Gastrocnemius medialis (tissue), 4 donors: ENCODE results near the gene CDHR3. TPM values are rescaled to one million over a fixed set of nuclear protein-coding genes. Genes with fewer than 3 reads are reported as not detected.

Source experiments
- ATAC-seq, 2 donors: fragments of 150-250 bp; one replicate each; pipeline ENCODE4 v1.9.1; 2016
- DNase-seq, 2 donors: peaks; one replicate each; pipeline ENCODE4 v3.0.0-alpha.2; 2019
- H3K27ac ChIP-seq, 4 donors: fragments of 200-600 bp; sonication (generic); 1 replicate in 1 of 4; 2 replicates in 3 of 4; pipeline ENCODE4 v1.5.1; 2016 to 2018; ENCODE audit warnings: mild to moderate bottlenecking in 2 of 4, moderate library complexity in 1 of 4
- H3K27me3 ChIP-seq, 3 donors: fragments of 200-600 bp; sonication (generic) in 2 of 3; 1 replicate in 1 of 3; 2 replicates in 2 of 3; pipeline versions ENCODE4 v1.5.1 to v1.6.0; 2016 to 2019; ENCODE audit warnings: mild to moderate bottlenecking in 1 of 3, moderate library complexity in 1 of 3
- H3K36me3 ChIP-seq, 2 donors: fragments of 200-600 bp; sonication (generic) in 1 of 2; one replicate each; pipeline ENCODE4 v1.5.1; 2017 to 2018
- H3K4me1 ChIP-seq, 2 donors: fragments of 200-600 bp; sonication (generic) in 1 of 2; one replicate each; pipeline ENCODE4 v1.5.1; 2016 to 2017; ENCODE audit warnings: mild to moderate bottlenecking in 2 of 2
- H3K4me3 ChIP-seq, 4 donors: fragments of 200-600 bp; sonication (generic) in 3 of 4; 1 replicate in 1 of 4; 2 replicates in 3 of 4; pipeline ENCODE4 v1.5.1; 2016 to 2019; ENCODE audit warnings: mild to moderate bottlenecking in 2 of 4
- H3K9me3 ChIP-seq, 3 donors: fragments of 200-600 bp; sonication (generic) in 2 of 3; 1 replicate in 1 of 3; 2 replicates in 2 of 3; pipeline ENCODE4 v1.5.1; 2016 to 2019
- POLR2A ChIP-seq, 2 donors: fragments of 450-650 bp; IDR thresholded peaks; one replicate each; pipeline ENCODE4 v1.6.1; 2017; ENCODE audit warnings: antibody characterized with exemption in 2 of 2, mild to moderate bottlenecking in 2 of 2, moderate library complexity in 2 of 2
- in situ Hi-C, 4 donors: fragments of 200-750 bp; cut with MboI; loops; one replicate each; pipeline versions ENCODE4 v1.15.0 to v1.8.0; 2017; ENCODE audit warnings: low sequenced_read_pairs in 4 of 4
- intact Hi-C: fragments of 100-400 bp; cut with DNase I; formaldehyde crosslinking; loops from one replicate; pipeline ENCODE4 v1.15.1; 2023; ENCODE audit warnings: low total_unique reads
- total RNA-seq, 4 donors: library from RNA; depleted of rRNA; stranded (reverse); fragments of >200 nt; gene quantifications; one replicate each; pipeline versions ENCODE4 v1.1.0 to v1.2.3, GENCODE V29; 2016
- TF ChIP-seq, protein P1 (sequence below), 5 experiments: fragments of 450-650 bp in 3 of 5; fragments of 200-600 bp in 2 of 5; sonication (generic) in 2 of 5; IDR thresholded peaks in 4 of 5; conservative IDR thresholded peaks in 1 of 5; 1 replicate in 4 of 5; 2 replicates in 1 of 5; pipeline ENCODE4 v1.5.1; 2016 to 2019; ENCODE audit warnings: antibody characterized with exemption in 5 of 5, mild to moderate bottlenecking in 3 of 5, moderate library complexity in 3 of 5

The CDHR3 gene, protein sequence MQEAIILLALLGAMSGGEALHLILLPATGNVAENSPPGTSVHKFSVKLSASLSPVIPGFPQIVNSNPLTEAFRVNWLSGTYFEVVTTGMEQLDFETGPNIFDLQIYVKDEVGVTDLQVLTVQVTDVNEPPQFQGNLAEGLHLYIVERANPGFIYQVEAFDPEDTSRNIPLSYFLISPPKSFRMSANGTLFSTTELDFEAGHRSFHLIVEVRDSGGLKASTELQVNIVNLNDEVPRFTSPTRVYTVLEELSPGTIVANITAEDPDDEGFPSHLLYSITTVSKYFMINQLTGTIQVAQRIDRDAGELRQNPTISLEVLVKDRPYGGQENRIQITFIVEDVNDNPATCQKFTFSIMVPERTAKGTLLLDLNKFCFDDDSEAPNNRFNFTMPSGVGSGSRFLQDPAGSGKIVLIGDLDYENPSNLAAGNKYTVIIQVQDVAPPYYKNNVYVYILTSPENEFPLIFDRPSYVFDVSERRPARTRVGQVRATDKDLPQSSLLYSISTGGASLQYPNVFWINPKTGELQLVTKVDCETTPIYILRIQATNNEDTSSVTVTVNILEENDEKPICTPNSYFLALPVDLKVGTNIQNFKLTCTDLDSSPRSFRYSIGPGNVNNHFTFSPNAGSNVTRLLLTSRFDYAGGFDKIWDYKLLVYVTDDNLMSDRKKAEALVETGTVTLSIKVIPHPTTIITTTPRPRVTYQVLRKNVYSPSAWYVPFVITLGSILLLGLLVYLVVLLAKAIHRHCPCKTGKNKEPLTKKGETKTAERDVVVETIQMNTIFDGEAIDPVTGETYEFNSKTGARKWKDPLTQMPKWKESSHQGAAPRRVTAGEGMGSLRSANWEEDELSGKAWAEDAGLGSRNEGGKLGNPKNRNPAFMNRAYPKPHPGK
- 10 to 100 TPM in 1 of 4 donors, under 1 TPM in 1, not detected in 2; 0.62 to 21.2 TPM for total RNA-seq

DNA sequence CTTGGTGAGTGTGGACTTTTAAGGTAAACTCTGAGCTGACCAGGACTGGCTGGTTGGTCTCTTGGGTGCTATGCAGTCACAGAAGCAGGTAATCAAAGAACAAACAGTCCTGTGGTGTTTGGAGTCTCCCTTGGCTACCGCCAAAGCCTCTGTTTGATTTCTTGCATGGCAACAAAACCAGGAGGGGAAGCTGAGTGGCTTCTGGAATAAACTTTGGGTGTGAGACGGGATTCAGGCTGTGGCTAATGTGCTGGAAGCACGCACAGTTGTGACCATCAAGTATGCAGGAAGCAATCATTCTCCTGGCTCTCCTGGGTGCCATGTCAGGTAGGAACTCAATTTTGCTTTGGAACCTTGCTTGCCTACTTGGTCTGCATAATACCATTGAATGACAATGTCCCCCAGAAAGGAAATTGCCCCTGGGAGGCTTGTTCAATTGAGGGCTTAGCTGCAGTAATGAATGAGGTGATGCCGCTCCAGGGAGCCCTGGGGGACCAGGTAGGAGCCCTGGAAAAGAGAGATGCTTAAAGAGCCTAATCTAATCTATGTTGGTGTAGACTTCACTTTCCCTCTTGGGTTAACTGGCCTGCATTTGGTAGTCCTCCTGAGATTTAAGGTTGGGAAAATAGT, at the start of gene CDHR3:
Gene CDHR3 (plus strand): TSS at position 227 of the 630 bp plus-strand sequence. CDS start 55 bp downstream, at position 282.
- TF ChIP-seq, protein P1, sequence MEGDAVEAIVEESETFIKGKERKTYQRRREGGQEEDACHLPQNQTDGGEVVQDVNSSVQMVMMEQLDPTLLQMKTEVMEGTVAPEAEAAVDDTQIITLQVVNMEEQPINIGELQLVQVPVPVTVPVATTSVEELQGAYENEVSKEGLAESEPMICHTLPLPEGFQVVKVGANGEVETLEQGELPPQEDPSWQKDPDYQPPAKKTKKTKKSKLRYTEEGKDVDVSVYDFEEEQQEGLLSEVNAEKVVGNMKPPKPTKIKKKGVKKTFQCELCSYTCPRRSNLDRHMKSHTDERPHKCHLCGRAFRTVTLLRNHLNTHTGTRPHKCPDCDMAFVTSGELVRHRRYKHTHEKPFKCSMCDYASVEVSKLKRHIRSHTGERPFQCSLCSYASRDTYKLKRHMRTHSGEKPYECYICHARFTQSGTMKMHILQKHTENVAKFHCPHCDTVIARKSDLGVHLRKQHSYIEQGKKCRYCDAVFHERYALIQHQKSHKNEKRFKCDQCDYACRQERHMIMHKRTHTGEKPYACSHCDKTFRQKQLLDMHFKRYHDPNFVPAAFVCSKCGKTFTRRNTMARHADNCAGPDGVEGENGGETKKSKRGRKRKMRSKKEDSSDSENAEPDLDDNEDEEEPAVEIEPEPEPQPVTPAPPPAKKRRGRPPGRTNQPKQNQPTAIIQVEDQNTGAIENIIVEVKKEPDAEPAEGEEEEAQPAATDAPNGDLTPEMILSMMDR (IDR thresholded peaks at IDR 0.05 in 4 of 5, conservative IDR thresholded peaks at IDR 0.05 in 1 of 5) = no peak
- no peak for TF ChIP-seq POLR2A (IDR thresholded peaks at IDR 0.05)
- DNase-seq = no peak
- ATAC-seq = no peak
- no peaks in the 10 kb centered on the region for H3K9me3 ChIP-seq
- no peaks in the 10 kb centered on the region for H3K4me1 ChIP-seq
- no peak within 1 kb of the TSS for H3K27ac ChIP-seq
- intact Hi-C loops (no loop called here), in situ Hi-C loops (no loop called here)
- no peak within 1 kb of the TSS for H3K4me3 ChIP-seq
- no peaks in the 10 kb centered on the region for H3K27me3 ChIP-seq
- no peaks in the 10 kb centered on the region for H3K36me3 ChIP-seq

DNA sequence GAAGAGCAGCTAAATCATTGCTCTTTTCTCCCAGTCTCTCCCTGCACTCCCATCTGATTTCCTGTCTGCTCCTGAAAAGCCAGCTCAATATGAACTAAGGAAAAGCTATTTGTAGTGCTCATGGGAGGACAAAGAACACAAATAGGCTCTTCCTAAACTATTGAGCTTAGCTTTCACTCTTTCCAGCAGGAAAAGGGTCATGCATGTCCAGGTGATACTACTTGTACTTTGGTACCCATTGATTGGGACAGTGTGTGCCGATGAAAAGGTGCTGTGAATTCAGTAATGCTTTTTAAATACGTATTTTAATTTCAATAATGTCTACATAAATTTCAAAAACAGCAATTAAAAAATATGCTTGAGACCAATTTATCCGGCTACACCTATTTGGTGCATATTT, 49.1 kb upstream of the CDHR3 start:
- TF ChIP-seq, protein P1 (IDR thresholded peaks at IDR 0.05 in 4 of 5, conservative IDR thresholded peaks at IDR 0.05 in 1 of 5) = no peak
- no peak for TF ChIP-seq POLR2A (IDR thresholded peaks at IDR 0.05)
- in situ Hi-C loops = no loop called here
- intact Hi-C loops = no loop called here

DNA sequence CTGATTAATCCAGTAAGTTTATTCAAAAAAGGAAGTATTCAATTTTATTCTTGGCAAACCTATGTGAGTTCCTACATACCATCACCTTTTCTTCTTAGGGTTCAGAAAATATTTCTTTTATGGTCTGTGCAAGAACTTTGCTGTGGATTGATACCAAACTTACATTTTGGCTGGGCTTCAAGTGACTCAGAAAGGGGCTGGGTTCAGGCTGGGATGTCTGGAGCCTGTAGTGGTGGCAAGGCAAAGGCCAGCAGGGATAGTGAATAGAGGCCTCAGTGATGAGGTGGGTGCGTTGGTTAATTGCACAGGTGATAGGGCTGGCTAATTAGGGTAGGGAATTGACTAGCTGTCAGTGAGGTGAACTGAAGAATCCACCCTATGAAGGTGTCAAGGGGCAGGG, 46.5 kb upstream of the CDHR3 start:
- H3K36me3 ChIP-seq = no peaks in the 10 kb centered on the region
- no peaks in the 10 kb centered on the region for H3K4me1 ChIP-seq
- intact Hi-C loops (no loop called here), in situ Hi-C loops (no loop called here)
- H3K27me3 ChIP-seq = no peaks in the 10 kb centered on the region
- TF ChIP-seq POLR2A (IDR thresholded peaks at IDR 0.05) = no peak
- TF ChIP-seq, protein P1 (IDR thresholded peaks at IDR 0.05 in 4 of 5, conservative IDR thresholded peaks at IDR 0.05 in 1 of 5) = no peak
- no peaks in the 10 kb centered on the region for H3K9me3 ChIP-seq
- H3K27ac ChIP-seq = no peak overlapping the region
- DNase-seq (no peak), ATAC-seq (no peak)
- H3K4me3 ChIP-seq = no peak overlapping the region

More for the DNA sequence above, 49.1 kb upstream of the CDHR3 start:
- no peaks in the 10 kb centered on the region for H3K9me3 ChIP-seq
- no peak overlapping the region for H3K27ac ChIP-seq
- no peak overlapping the region for H3K4me3 ChIP-seq
- no peaks in the 10 kb centered on the region for H3K4me1 ChIP-seq
- no peaks in the 10 kb centered on the region for H3K36me3 ChIP-seq
- ATAC-seq = no peak
- no peaks in the 10 kb centered on the region for H3K27me3 ChIP-seq
- no peak for DNase-seq

DNA sequence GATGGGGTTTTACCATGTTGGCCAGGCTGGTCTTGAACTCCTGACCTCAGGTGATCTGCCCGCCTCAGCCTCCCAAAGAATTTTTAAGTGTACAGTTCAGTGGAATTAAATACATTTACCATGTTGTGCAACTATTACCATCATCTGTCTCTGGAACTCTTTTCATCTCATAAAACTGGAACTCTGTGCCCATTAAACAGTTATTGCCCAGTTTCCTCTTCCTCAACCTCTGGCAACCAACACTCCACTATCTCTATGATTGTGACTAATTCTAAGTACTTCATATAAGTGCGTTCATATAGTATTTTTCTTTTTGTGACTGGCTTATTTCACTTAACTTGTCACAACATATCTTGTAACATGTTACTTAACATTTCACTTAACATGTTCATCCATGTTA, 45.4 kb upstream of the CDHR3 start:
- Histone ChIP-seq H3K27me3 (no peaks in the 10 kb centered on the region), H3K27ac (no peak overlapping the region), H3K4me3 (no peak overlapping the region), H3K4me1 (no peaks in the 10 kb centered on the region), H3K36me3 (no peaks in the 10 kb centered on the region), H3K9me3 (no peaks in the 10 kb centered on the region)
- intact Hi-C loops = no loop called here
- no peak for ATAC-seq
- no peak for DNase-seq
- in situ Hi-C loops = no loop called here
- TF ChIP-seq, protein P1 (IDR thresholded peaks at IDR 0.05 in 4 of 5, conservative IDR thresholded peaks at IDR 0.05 in 1 of 5) = no peak
- no peak for TF ChIP-seq POLR2A (IDR thresholded peaks at IDR 0.05)
